NB4 (cell line): ENCODE measurements around the gene ARHGAP19.

ENCODE experiments used
- DNase-seq: peaks from one replicate; pipeline ENCODE4 v3.0.0; 2010; ENCODE audit warnings: low read depth
- H3K4me3 ChIP-seq: one replicate; pipeline ENCODE4 v1.5.1; 2011; ENCODE audit warnings: mild to moderate bottlenecking, low read depth, low read length, moderate library complexity
- MAX ChIP-seq: IDR thresholded peaks from 2 replicates; pipeline ENCODE4 v1.6.1; 2011; ENCODE audit warnings: low read depth, low read length
- MYC ChIP-seq: IDR thresholded peaks from 2 replicates; pipeline ENCODE4 v1.6.1; 2011; ENCODE audit warnings: low read depth, low read length
- POLR2A ChIP-seq: IDR thresholded peaks from 2 replicates; pipeline ENCODE4 v1.6.1; 2011; ENCODE audit warnings: mild to moderate bottlenecking; ENCODE audit not compliant: insufficient read length; ENCODE audit errors: extremely low read depth
- TF ChIP-seq, protein P1 (sequence below): IDR thresholded peaks from one replicate; pipeline ENCODE4 v1.5.1; 2012; ENCODE audit warnings: low read depth, low read length

Gene ARHGAP19

GRCh38 chr10:97323501-97323900 is 31.1 kb upstream of the ARHGAP19 start:
- TF ChIP-seq, protein P1, sequence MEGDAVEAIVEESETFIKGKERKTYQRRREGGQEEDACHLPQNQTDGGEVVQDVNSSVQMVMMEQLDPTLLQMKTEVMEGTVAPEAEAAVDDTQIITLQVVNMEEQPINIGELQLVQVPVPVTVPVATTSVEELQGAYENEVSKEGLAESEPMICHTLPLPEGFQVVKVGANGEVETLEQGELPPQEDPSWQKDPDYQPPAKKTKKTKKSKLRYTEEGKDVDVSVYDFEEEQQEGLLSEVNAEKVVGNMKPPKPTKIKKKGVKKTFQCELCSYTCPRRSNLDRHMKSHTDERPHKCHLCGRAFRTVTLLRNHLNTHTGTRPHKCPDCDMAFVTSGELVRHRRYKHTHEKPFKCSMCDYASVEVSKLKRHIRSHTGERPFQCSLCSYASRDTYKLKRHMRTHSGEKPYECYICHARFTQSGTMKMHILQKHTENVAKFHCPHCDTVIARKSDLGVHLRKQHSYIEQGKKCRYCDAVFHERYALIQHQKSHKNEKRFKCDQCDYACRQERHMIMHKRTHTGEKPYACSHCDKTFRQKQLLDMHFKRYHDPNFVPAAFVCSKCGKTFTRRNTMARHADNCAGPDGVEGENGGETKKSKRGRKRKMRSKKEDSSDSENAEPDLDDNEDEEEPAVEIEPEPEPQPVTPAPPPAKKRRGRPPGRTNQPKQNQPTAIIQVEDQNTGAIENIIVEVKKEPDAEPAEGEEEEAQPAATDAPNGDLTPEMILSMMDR, result no peak
- TF ChIP-seq POLR2A (no peak), MAX (no peak), MYC (no peak)
- DNase-seq, result no peak
- no peak overlapping the region for H3K4me3 ChIP-seq

- H3K4me3 ChIP-seq, result no peak overlapping the region
Measured at GRCh38 chr10:97321804-97322190, 29.4 kb upstream of the ARHGAP19 start.

DNA sequence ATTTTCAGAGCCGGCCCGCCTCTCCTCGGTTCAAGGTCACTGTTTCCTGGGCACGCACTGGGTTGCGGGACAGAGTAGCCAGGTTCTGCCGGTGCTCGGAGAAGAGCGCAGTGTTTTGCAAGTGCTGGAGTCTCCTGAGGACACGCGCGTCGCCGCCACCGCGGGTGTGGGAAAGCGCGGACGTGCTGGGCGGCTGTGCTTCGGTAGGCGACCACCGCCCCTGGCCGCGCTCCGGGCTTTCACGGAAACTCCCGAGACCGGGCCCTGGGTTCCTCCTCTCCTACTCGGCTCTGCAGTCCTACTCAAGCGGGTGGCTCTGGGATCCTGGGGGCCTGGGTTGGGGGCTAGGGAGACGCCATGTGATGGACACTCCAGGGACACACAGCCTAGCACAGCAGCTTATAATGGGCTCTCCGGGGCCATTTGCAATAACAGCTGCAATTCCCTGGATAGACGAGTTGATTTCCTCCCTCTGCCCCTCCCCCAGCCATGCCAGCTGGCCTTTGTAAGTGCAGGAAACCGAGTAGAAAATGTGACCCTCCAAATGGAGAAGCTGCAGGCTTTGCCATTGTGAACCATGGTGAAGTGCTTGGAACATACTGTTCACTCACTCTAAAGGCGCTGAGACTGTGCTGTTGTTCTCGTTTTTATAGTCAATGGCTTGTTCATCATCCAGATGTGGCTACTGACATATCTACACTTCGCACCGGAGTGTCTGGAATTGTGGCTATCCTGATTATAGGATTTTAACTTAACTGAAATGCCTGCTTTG is 28.8 kb upstream of the ARHGAP19 start:
- TF ChIP-seq MYC (no peak), MAX (no peak), POLR2A (no peak)
- TF ChIP-seq, protein P1, result no peak
- DNase-seq, result peak; percentile 62
- no peak overlapping the region for H3K4me3 ChIP-seq

More at GRCh38 chr10:97321804-97322190, 29.4 kb upstream of the ARHGAP19 start:
- DNase-seq, result no peak
- TF ChIP-seq POLR2A (no peak), MYC (no peak), MAX (no peak)
- TF ChIP-seq, protein P1, result no peak

DNA sequence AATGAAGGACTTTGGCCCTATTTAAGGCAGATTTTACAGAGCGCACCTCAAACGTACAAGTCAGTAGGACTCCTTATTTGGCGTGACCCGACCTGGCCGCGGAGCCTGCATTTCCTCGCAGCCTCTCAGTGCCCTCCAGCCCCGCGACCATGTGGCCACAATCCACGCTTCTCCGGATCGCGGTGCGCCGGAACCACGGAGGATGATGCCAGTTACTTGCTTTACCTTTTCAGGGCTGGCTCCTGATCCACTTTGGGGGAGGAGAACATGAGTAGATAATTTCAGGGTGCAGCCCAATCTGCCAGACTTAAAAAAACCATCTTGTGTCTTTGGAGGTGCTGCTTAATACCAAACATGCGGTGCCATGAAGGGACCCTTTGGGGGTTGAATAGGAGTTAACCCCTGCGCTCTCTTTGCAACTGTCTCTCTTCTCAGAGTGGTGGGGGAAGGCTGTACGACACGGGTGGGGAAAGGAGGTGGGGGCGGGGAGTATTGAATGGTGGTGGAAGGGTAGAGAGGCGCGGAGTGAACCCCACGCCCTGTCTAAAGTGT is 28.1 kb upstream of the ARHGAP19 start:
- TF ChIP-seq, protein P1, result no peak
- TF ChIP-seq MAX (no peak), POLR2A (no peak)
- peak overlapping the region; percentile 63 for H3K4me3 ChIP-seq
- no peak for DNase-seq

- peak overlapping the region; percentile 63 for H3K4me3 ChIP-seq
- peak; percentile 91 for DNase-seq
- 0 out of 2 replicates have a peak, but pooled peaks have one; percentile 3 for TF ChIP-seq MYC
- peak; percentile 13 for TF ChIP-seq POLR2A
- TF ChIP-seq MAX, result no peak
- TF ChIP-seq, protein P1, result peak; percentile 12
Measured at GRCh38 chr10:97319671-97320479, 27.4 kb upstream of the ARHGAP19 start.
